IMR-90 (cell line): ENCODE data around the gene JPT1. TPM values are rescaled to one million over a fixed set of nuclear protein-coding genes. Genes with fewer than 3 reads are reported as not detected.

Experiments used
- ATAC-seq: fragments of 200-7000 bp; cut with Tn5 transposase; 2 replicates; pipeline ENCODE4 v1.9.1; 2020; ENCODE audit warnings: low read depth, mild to moderate bottlenecking, moderate library complexity
- BruUV-seq: library from RNA; stranded (reverse); fragments of 400-500 nt; replicated peaks from 2 replicates; lab custom pipeline; 2021; lab: Mats Ljungman, UMichigan
- CTCF ChIA-PET: fragments of 300-600 bp; formaldehyde crosslinking; extraction: SDS; loops from one replicate; lab custom pipeline; 2021; ENCODE audit warnings: antibody characterized with exemption; lab: Yijun Ruan, JAX
- POLR2A ChIA-PET: fragments of 300-600 bp; sonication (Branson Sonifier 250); formaldehyde crosslinking; loops from one replicate; lab custom pipeline; 2022; ENCODE audit warnings: antibody characterized with exemption; ENCODE audit not compliant: unreplicated experiment; lab: Charles Lee
- DNase-seq: peaks from one replicate; pipeline ENCODE4 v3.0.0; 2013
- H2AFZ ChIP-seq: replicated peaks from 2 replicates; pipeline ENCODE3; 2013; ENCODE audit warnings: low read length, mild to moderate bottlenecking; ENCODE audit not compliant: poor library complexity
- H2AK5ac ChIP-seq: 2 replicates; pipeline ENCODE4 v1.6.1; 2013; ENCODE audit warnings: low read depth, low read length, inconsistent platforms
- H2AK9ac ChIP-seq: replicated peaks from 2 replicates; pipeline ENCODE3; 2013; ENCODE audit warnings: mild to moderate bottlenecking, low read depth, low read length, moderate library complexity; ENCODE audit not compliant: poor library complexity
- H2BK120ac ChIP-seq: 2 replicates; pipeline ENCODE4 v1.6.1; 2013; ENCODE audit warnings: low read depth, low read length, inconsistent platforms
- H2BK15ac ChIP-seq: 3 replicates; pipeline ENCODE4 v1.6.1; 2013; ENCODE audit warnings: low read depth, low read length, inconsistent platforms
- H2BK20ac ChIP-seq: 2 replicates; pipeline ENCODE4 v1.6.1; 2013; ENCODE audit warnings: low read depth, mild to moderate bottlenecking, inconsistent platforms, low read length, moderate library complexity
- H2BK5ac ChIP-seq: 2 replicates; pipeline ENCODE4 v1.6.1; 2013; ENCODE audit warnings: mild to moderate bottlenecking, low read depth, low read length, inconsistent platforms; ENCODE audit not compliant: poor library complexity, severe bottlenecking
- H3K14ac ChIP-seq: replicated peaks from 2 replicates; pipeline ENCODE4 v1.6.1; 2013; ENCODE audit warnings: low read depth, low read length, inconsistent platforms
- H3K18ac ChIP-seq: 2 replicates; pipeline ENCODE4 v1.6.1; 2013; ENCODE audit warnings: low read depth, low read length, control low read depth
- H3K23ac ChIP-seq: 2 replicates; pipeline ENCODE4 v1.6.1; 2013; ENCODE audit warnings: low read depth, low read length, inconsistent platforms
- H3K27ac ChIP-seq: 2 replicates; pipeline ENCODE4 v1.5.1; 2013; ENCODE audit warnings: mild to moderate bottlenecking, control low read depth, low read length; ENCODE audit not compliant: insufficient read depth
- H3K27me3 ChIP-seq: 2 replicates; pipeline ENCODE4 v1.6.1; 2013; ENCODE audit warnings: low read length; ENCODE audit not compliant: control insufficient read depth, insufficient read depth
- H3K36me3 ChIP-seq: 2 replicates; pipeline ENCODE4 v1.6.1; 2013; ENCODE audit warnings: low read length, mixed read lengths; ENCODE audit not compliant: control insufficient read depth, insufficient read depth
- H3K4ac ChIP-seq: 2 replicates; pipeline ENCODE4 v1.6.1; 2013; ENCODE audit warnings: low read depth, low read length, inconsistent platforms
- H3K4me1 ChIP-seq: 2 replicates; pipeline ENCODE4 v1.6.1; 2013; ENCODE audit warnings: low read length, mixed read lengths; ENCODE audit not compliant: control insufficient read depth, insufficient read depth
- H3K4me2 ChIP-seq: 2 replicates; pipeline ENCODE4 v1.6.1; 2013; ENCODE audit warnings: low read depth, mild to moderate bottlenecking, control low read depth, low read length, moderate library complexity
- H3K4me3 ChIP-seq: 2 replicates; pipeline ENCODE4 v1.5.1; 2013; ENCODE audit warnings: low read depth, mild to moderate bottlenecking, control low read depth, low read length, moderate library complexity; ENCODE audit not compliant: insufficient read depth
- H3K56ac ChIP-seq: 2 replicates; pipeline ENCODE4 v1.6.1; 2013; ENCODE audit warnings: low read length, inconsistent platforms; ENCODE audit not compliant: insufficient read depth; ENCODE audit errors: extremely low read depth
- H3K79me1 ChIP-seq, 2 experiments: 2 replicates each; pipeline ENCODE4 v1.6.1; 2013; ENCODE audit warnings: low read length in 2 of 2, inconsistent platforms in 1 of 2, low read depth in 1 of 2
- H3K9ac ChIP-seq: 2 replicates; pipeline ENCODE4 v1.6.1; 2013; ENCODE audit warnings: low read depth, low read length, control low read depth
- H3K9me1 ChIP-seq: 2 replicates; pipeline ENCODE4 v1.6.1; 2013; ENCODE audit warnings: low read length, inconsistent platforms; ENCODE audit not compliant: insufficient read depth
- H3K9me3 ChIP-seq: 2 replicates; pipeline ENCODE4 v1.6.1; 2013; ENCODE audit warnings: low read length; ENCODE audit not compliant: control insufficient read depth, insufficient read depth
- H4K20me1 ChIP-seq: 2 replicates; pipeline ENCODE4 v1.6.1; 2013; ENCODE audit warnings: low read length, inconsistent platforms; ENCODE audit not compliant: insufficient read depth
- H4K5ac ChIP-seq: 2 replicates; pipeline ENCODE4 v1.6.1; 2013; ENCODE audit warnings: mild to moderate bottlenecking, low read depth, low read length, control low read depth
- H4K8ac ChIP-seq, 2 experiments: 2 replicates each; pipeline ENCODE4 v1.6.1; 2013; ENCODE audit warnings: low read depth in 2 of 2, low read length in 2 of 2, control low read depth in 1 of 2, inconsistent platforms in 1 of 2
- H4K91ac ChIP-seq: 2 replicates; pipeline ENCODE4 v1.6.1; 2013; ENCODE audit warnings: low read depth, low read length, inconsistent platforms; ENCODE audit not compliant: insufficient read depth
- BHLHE40 ChIP-seq: fragments of 150-350 bp; IDR thresholded peaks from 2 replicates; pipeline ENCODE4 v1.6.1; 2016; ENCODE audit warnings: mild to moderate bottlenecking, low read depth, low read length
- CEBPB ChIP-seq: IDR thresholded peaks from 2 replicates; pipeline ENCODE4 v1.6.1; 2012; ENCODE audit warnings: low read depth, low read length, improper control_type of control experiment
- CHD1 ChIP-seq: IDR thresholded peaks from 2 replicates; pipeline ENCODE4 v1.6.1; 2012; ENCODE audit warnings: low read depth, low read length, improper control_type of control experiment
- WGBS, 2 experiments: methylation state at CpG; one replicate each; pipeline versions ENCODE4 v1.1.5 to v1.1.7; 2013; ENCODE audit warnings: missing lambda C conversion rate in 2 of 2; ENCODE audit not compliant: insufficient read length in 1 of 2; ENCODE audit errors: extremely low coverage in 2 of 2; 5-methylcytosine and 5-hydroxymethylcytosine counted together
- dilution Hi-C: fragments of 300-500 bp; cut with HindIII; formaldehyde crosslinking; loops from one replicate; pipeline ENCODE4 v1.14.3; 2018; ENCODE audit warnings: low sequenced_read_pairs; ENCODE audit not compliant: unreplicated experiment
- in situ Hi-C: fragments of 300-500 bp; cut with MboI; formaldehyde crosslinking; loops from 3 replicates; pipeline ENCODE4 v1.14.3; 2019; ENCODE audit warnings: low sequenced_read_pairs, inconsistent platforms, mixed read lengths
- intact Hi-C: fragments of 100-400 bp; cut with micrococcal nuclease; formaldehyde crosslinking; loops from 2 replicates; pipeline ENCODE4 v1.10.0; 2022
- polyA plus RNA-seq, 3 experiments: library from polyadenylated mRNA; depleted of rRNA; stranded (reverse); fragments of >200 nt; gene quantifications; 2 replicates each; pipeline ENCODE4 v1.2.3, GENCODE V29; 2012; ENCODE audit warnings: low replicate concordance in 1 of 3
- total RNA-seq: library from RNA; depleted of rRNA; stranded (reverse); fragments of >200 nt; gene quantifications from 2 replicates; pipeline ENCODE4 v1.2.3, GENCODE V29; 2012
- TF ChIP-seq, protein P1 (sequence below): conservative IDR thresholded peaks from 2 replicates; pipeline ENCODE4 v1.5.1; 2012; ENCODE audit warnings: mild to moderate bottlenecking, low read depth, low read length, improper control_type of control experiment

The JPT1 gene
- total and polyA plus RNA-seq, 2 of the 4 experiments (the other 2 are of a cell fraction), result 118 to 272 TPM

DNA sequence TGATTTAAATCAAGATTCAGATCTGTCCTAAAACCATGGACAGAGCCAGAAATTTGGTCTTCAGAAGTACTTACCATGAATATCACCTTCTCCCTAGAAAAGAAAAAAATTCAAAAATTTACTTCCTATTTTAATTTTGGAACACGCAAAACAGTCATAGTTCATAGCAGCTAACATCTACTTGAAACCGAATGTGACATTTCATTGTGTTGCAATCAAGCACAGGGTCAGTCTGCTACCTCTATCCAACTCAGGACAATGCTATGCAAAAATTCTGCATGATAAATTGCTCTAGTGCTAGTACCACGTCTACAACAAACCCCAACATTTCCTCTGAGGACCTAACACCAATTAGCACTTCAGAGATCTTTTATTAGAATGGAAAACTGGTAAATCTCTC, 7.7 kb downstream of the JPT1 start:
- Histone ChIP-seq H3K36me3 (peaks cover 43% of the 10 kb centered on the region), H2BK120ac (no peak overlapping the region), H2BK20ac (no peak overlapping the region), H3K79me1 (peaks cover 45 to 63% of the 10 kb centered on the region in 2 experiments), H3K27ac (no peak overlapping the region), H3K14ac (no peak overlapping the region), H3K27me3 (no peaks in the 10 kb centered on the region), H2AFZ (no peak overlapping the region), H3K4me2 (no peak overlapping the region), H3K9ac (no peak overlapping the region), H4K91ac (no peak overlapping the region), H4K8ac (no peak overlapping the region), H4K20me1 (peaks cover 12% of the 10 kb centered on the region), H3K4me1 (0 out of 2 replicates have a peak, but pooled peaks cover 1% of the 10 kb centered on the region), H3K9me3 (no peaks in the 10 kb centered on the region), H3K4me3 (no peak overlapping the region), H3K9me1 (no peaks in the 10 kb centered on the region; the same call in 1 of the 2 replicates), H3K23ac (no peak overlapping the region), H4K5ac (no peak overlapping the region), H3K56ac (no peak overlapping the region), H2AK5ac (no peak overlapping the region), H2BK5ac (no peak overlapping the region), H3K18ac (no peak overlapping the region), H3K4ac (no peak overlapping the region), H2AK9ac (no peak overlapping the region), H2BK15ac (no peak overlapping the region)
- 88% methylated on average over 2 of the region's 3 CpGs; no CpG with 5 or more reads in 1 of the 2 experiments for WGBS, 2 experiments
- dilution Hi-C loops (no loop called here), in situ Hi-C loops (no loop called here), intact Hi-C loops (no loop called here)
- CTCF ChIA-PET, result no interaction called here
- ATAC-seq (no peak), DNase-seq (peak; percentile 25)
- POLR2A ChIA-PET, result no interaction called here
- no TSS peak for BruUV-seq
- TF ChIP-seq CEBPB (peak; percentile 75; the same call in 1 of the 2 replicates), BHLHE40 (no peak), CHD1 (no peak)
- TF ChIP-seq, protein P1, sequence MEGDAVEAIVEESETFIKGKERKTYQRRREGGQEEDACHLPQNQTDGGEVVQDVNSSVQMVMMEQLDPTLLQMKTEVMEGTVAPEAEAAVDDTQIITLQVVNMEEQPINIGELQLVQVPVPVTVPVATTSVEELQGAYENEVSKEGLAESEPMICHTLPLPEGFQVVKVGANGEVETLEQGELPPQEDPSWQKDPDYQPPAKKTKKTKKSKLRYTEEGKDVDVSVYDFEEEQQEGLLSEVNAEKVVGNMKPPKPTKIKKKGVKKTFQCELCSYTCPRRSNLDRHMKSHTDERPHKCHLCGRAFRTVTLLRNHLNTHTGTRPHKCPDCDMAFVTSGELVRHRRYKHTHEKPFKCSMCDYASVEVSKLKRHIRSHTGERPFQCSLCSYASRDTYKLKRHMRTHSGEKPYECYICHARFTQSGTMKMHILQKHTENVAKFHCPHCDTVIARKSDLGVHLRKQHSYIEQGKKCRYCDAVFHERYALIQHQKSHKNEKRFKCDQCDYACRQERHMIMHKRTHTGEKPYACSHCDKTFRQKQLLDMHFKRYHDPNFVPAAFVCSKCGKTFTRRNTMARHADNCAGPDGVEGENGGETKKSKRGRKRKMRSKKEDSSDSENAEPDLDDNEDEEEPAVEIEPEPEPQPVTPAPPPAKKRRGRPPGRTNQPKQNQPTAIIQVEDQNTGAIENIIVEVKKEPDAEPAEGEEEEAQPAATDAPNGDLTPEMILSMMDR, result no peak
